Measurements from ENCODE around the gene OSBPL1A. TPM values are rescaled to one million over a fixed set of nuclear protein-coding genes. Genes with fewer than 3 reads are reported as not detected.
A peak's percentile ranks its signal among the peaks of the same experiment; 100 is the strongest.

OSBPL1A gene
- polyA plus RNA-seq, 2 of the 4 experiments (the other 2 are of a cell fraction) = 10.5 to 22.1 TPM

DNA sequence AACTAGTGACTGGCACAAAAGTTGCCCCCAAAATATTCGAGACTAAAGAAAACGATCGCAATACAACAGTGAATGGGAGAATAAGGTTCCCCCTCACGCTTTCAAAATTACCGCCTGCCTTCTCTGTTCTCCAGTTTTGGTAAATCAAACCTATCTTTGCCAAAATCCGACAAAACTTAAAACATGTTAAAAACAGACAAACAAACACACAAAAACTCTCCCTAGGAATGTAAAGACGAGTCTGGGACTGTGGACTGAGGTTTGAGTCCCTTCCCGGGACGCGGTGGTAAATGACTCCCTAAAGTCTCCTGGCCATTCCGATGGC is 28.4 kb upstream of the OSBPL1A start:
- ChIA-PET CTCF (no interaction called here), POLR2A (interaction anchor here (0.6 to 1.5 kb wide), 7 partner anchors 9 to 287 kb away, joined by 3 to 12 read pairs (median 3); partner anchors contain the start of genes CABYR and OSBPL1A)
- H3K4me3 ChIP-seq = peak overlapping the region; percentile 71
- no peak; a peak in 1 of 6 replicates for ATAC-seq
- peak overlapping the region; percentile 95 to 100 for H3K27ac ChIP-seq
- TF ChIP-seq, protein P1, sequence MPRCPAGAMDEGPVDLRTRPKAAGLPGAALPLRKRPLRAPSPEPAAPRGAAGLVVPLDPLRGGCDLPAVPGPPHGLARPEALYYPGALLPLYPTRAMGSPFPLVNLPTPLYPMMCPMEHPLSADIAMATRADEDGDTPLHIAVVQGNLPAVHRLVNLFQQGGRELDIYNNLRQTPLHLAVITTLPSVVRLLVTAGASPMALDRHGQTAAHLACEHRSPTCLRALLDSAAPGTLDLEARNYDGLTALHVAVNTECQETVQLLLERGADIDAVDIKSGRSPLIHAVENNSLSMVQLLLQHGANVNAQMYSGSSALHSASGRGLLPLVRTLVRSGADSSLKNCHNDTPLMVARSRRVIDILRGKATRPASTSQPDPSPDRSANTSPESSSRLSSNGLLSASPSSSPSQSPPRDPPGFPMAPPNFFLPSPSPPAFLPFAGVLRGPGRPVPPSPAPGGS (IDR thresholded peaks at IDR 0.05) = no peak
- TF ChIP-seq CBX8 (IDR thresholded peaks at IDR 0.05) = no peak
- no peak for TF ChIP-seq FOXS1 (CRISPR knock-in tag; IDR thresholded peaks at IDR 0.05)
- TF ChIP-seq, protein P2, sequence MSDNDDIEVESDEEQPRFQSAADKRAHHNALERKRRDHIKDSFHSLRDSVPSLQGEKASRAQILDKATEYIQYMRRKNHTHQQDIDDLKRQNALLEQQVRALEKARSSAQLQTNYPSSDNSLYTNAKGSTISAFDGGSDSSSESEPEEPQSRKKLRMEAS (IDR thresholded peaks at IDR 0.05) = no peak
- TF ChIP-seq POLR2A (IDR thresholded peaks at IDR 0.05; ENCODE audit: low read length) = no peak
- TF ChIP-seq RNF2 (IDR thresholded peaks at IDR 0.05; ENCODE audit: borderline replicate concordance, low read depth) = no peak
- no peak for TF ChIP-seq RFX5 (IDR thresholded peaks at IDR 0.05)
- no peak for TF ChIP-seq SMC3 (IDR thresholded peaks at IDR 0.05)
- TF ChIP-seq ZFP36 (IDR thresholded peaks at IDR 0.05; ENCODE audit: borderline replicate concordance, partially characterized antibody) = no peak
- TF ChIP-seq, protein P3, sequence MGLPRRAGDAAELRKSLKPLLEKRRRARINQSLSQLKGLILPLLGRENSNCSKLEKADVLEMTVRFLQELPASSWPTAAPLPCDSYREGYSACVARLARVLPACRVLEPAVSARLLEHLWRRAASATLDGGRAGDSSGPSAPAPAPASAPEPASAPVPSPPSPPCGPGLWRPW (IDR thresholded peaks at IDR 0.05) = no peak
- TF ChIP-seq TP53 (CRISPR knock-in tag; IDR thresholded peaks at IDR 0.05) = no peak
- H3K4me1 ChIP-seq = peaks cover 10% of the 10 kb centered on the region; the same call in 1 of the 3 replicates
- WGBS (ENCODE audit: missing lambda C conversion rate) = 39% methylated on average over 11 of the region's 11 CpGs
- H3K4me2 ChIP-seq = peak overlapping the region; percentile 70
- DNase-seq (ENCODE audit: low read depth in 1 of 2, low spot score in 1 of 2) = no peak
- H3K9me3 ChIP-seq = no peaks in the 10 kb centered on the region
- FAIRE-seq = no peak

DNA sequence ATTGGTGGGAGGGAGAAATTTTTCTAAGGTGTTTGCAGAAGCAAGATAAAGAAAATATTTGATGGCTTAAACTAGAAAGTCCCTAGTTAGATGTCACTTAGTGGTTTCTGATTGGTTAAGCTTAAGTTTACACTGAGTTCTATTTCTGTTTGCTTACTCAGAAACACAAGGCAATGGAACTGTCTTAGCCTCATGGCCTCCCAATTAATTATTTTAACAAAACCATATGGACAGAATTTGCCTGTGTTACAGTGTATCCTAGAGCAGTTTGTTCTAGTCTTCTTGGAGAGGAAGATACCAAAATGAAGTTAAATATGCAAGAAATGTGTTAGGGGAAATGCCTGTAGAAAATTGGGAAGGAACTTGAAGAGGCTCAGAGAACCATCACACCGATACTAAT is 24.2 kb upstream of the OSBPL1A start:
- no peaks in the 10 kb centered on the region for H3K4me1 ChIP-seq
- no peak overlapping the region for H3K4me2 ChIP-seq
- no peak for ATAC-seq
- WGBS (ENCODE audit: missing lambda C conversion rate) = 50% methylated on average over 1 of the region's 1 CpG
- no peaks in the 10 kb centered on the region for H3K9me3 ChIP-seq
- FAIRE-seq = no peak
- ChIA-PET POLR2A (interaction anchor here (0.8 kb wide), 1 partner anchor 24 kb away, joined by 3 read pairs; no protein-coding TSS in a partner anchor), CTCF (no interaction called here)
- TF ChIP-seq FOSB (CRISPR knock-in tag; IDR thresholded peaks at IDR 0.05) = no peak
- TF ChIP-seq, protein P1 (IDR thresholded peaks at IDR 0.05) = no peak
- TF ChIP-seq POLR2AphosphoS2 (conservative IDR thresholded peaks at IDR 0.05; ENCODE audit: low read length) = no peak
- no peak overlapping the region for H3K4me3 ChIP-seq
- DNase-seq (ENCODE audit: low read depth in 1 of 2, low spot score in 1 of 2) = no peak
- no peak overlapping the region for H3K27ac ChIP-seq

DNA sequence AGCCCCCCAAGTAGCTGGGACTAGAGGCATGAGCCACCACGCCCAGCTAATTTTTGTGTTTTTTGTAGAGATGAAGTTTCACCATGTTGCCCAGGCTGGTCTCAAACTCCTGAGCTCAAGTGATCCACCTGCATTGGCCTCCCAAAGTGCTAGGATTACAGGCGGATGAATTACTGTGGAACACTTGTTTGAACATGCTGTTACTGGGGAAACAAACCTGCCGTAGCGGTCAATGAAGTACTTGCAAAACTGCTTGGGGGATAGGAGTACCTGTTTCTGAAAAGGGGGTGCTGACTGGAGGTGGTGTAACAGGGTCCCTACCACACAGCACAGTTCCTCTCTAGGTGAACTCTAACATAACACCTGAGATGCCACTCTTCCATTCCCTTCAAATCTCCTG is 22.9 kb upstream of the OSBPL1A start:
- Histone ChIP-seq H3K27ac (no peak overlapping the region), H3K4me2 (no peak overlapping the region), H3K4me1 (no peaks in the 10 kb centered on the region), H3K4me3 (no peak overlapping the region), H3K9me3 (no peaks in the 10 kb centered on the region)
- CTCF ChIA-PET = no interaction called here
- TF ChIP-seq FOSB (CRISPR knock-in tag; IDR thresholded peaks at IDR 0.05) (no peak), POLR2A (IDR thresholded peaks at IDR 0.05; ENCODE audit: low read length) (no peak), EP300 (IDR thresholded peaks at IDR 0.05) (no peak), RARB (CRISPR knock-in tag; IDR thresholded peaks at IDR 0.05) (no peak), TFCP2L1 (CRISPR knock-in tag; IDR thresholded peaks at IDR 0.05) (no peak), RFX5 (IDR thresholded peaks at IDR 0.05) (no peak), GATA3 (IDR thresholded peaks at IDR 0.05; ENCODE audit: borderline replicate concordance) (no peak), RCOR1 (IDR thresholded peaks at IDR 0.05; ENCODE audit: low read depth, low read length) (no peak), JUNB (IDR thresholded peaks at IDR 0.05) (no peak), FOSL2 (IDR thresholded peaks at IDR 0.05) (no peak), FOSL2 (CRISPR knock-in tag; IDR thresholded peaks at IDR 0.05) (no peak), CEBPB (IDR thresholded peaks at IDR 0.05) (no peak), KDM5A (IDR thresholded peaks at IDR 0.05) (no peak), RNF2 (IDR thresholded peaks at IDR 0.05; ENCODE audit: borderline replicate concordance, low read depth) (no peak), HOXB5 (CRISPR knock-in tag; IDR thresholded peaks at IDR 0.05) (no peak), BHLHE40 (IDR thresholded peaks at IDR 0.05; ENCODE audit: low read depth, low read length) (no peak), FOXS1 (CRISPR knock-in tag; IDR thresholded peaks at IDR 0.05) (no peak), NPAS2 (CRISPR knock-in tag; IDR thresholded peaks at IDR 0.05; ENCODE audit: borderline replicate concordance) (no peak)
- TF ChIP-seq, protein P4, sequence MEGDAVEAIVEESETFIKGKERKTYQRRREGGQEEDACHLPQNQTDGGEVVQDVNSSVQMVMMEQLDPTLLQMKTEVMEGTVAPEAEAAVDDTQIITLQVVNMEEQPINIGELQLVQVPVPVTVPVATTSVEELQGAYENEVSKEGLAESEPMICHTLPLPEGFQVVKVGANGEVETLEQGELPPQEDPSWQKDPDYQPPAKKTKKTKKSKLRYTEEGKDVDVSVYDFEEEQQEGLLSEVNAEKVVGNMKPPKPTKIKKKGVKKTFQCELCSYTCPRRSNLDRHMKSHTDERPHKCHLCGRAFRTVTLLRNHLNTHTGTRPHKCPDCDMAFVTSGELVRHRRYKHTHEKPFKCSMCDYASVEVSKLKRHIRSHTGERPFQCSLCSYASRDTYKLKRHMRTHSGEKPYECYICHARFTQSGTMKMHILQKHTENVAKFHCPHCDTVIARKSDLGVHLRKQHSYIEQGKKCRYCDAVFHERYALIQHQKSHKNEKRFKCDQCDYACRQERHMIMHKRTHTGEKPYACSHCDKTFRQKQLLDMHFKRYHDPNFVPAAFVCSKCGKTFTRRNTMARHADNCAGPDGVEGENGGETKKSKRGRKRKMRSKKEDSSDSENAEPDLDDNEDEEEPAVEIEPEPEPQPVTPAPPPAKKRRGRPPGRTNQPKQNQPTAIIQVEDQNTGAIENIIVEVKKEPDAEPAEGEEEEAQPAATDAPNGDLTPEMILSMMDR (IDR thresholded peaks at IDR 0.05) = no peak
- TF ChIP-seq, protein P5, sequence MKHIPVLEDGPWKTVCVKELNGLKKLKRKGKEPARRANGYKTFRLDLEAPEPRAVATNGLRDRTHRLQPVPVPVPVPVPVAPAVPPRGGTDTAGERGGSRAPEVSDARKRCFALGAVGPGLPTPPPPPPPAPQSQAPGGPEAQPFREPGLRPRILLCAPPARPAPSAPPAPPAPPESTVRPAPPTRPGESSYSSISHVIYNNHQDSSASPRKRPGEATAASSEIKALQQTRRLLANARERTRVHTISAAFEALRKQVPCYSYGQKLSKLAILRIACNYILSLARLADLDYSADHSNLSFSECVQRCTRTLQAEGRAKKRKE (CRISPR knock-in tag; IDR thresholded peaks at IDR 0.05; ENCODE audit: low read depth) = no peak
- POLR2A ChIA-PET = interaction anchor here (0.6 kb wide), 1 partner anchor 22 kb away, joined by 3 read pairs; no protein-coding TSS in a partner anchor
- ATAC-seq (no peak), FAIRE-seq (no peak), DNase-seq (ENCODE audit: low read depth in 1 of 2, low spot score in 1 of 2) (no peak)
- 76% methylated on average over 4 of the region's 4 CpGs for WGBS (ENCODE audit: missing lambda C conversion rate)
